Panc1 (cell line): ENCODE data around the gene ARHGEF40. TPM values are rescaled to one million over a fixed set of nuclear protein-coding genes. Genes with fewer than 3 reads are reported as not detected.

Source experiments
- ATAC-seq: fragments of 200-7000 bp; cut with Tn5 transposase; 2 replicates; pipeline ENCODE4 v1.9.1; 2020; ENCODE audit warnings: mild to moderate bottlenecking, moderate library complexity
- BruUV-seq: library from RNA; stranded (reverse); fragments of 400-500 nt; replicated peaks from 2 replicates; lab custom pipeline; 2021; lab: Mats Ljungman, UMichigan
- CTCF ChIA-PET: fragments of 300-600 bp; sonication (Branson Sonifier 250); formaldehyde crosslinking; loops from one replicate; lab custom pipeline; 2022; ENCODE audit warnings: antibody characterized with exemption; lab: Charles Lee
- POLR2A ChIA-PET: fragments of 300-600 bp; sonication (Branson Sonifier 250); formaldehyde crosslinking; loops from one replicate; lab custom pipeline; 2022; ENCODE audit warnings: antibody characterized with exemption; lab: Charles Lee
- DNase-seq: peaks from one replicate; pipeline ENCODE4 v3.0.0-alpha.2; 2010; ENCODE audit warnings: low read depth, low spot score
- H3K27ac ChIP-seq: 2 replicates; pipeline ENCODE4 v1.5.1; 2011; ENCODE audit warnings: mild to moderate bottlenecking, low read length, inconsistent platforms
- H3K27me3 ChIP-seq: fragments of 200-500 bp; sonication (Bioruptor generic); 2 replicates; pipeline ENCODE4 v1.6.0; 2014; ENCODE audit warnings: low read length, inconsistent platforms; ENCODE audit not compliant: control insufficient read depth, insufficient read depth
- H3K36me3 ChIP-seq: fragments of 200-500 bp; sonication (Bioruptor generic); 2 replicates; pipeline ENCODE4 v1.5.1; 2014; ENCODE audit warnings: inconsistent platforms, mild to moderate bottlenecking, low read length, moderate library complexity; ENCODE audit not compliant: control insufficient read depth, insufficient read depth
- H3K4me1 ChIP-seq: 2 replicates; pipeline ENCODE4 v1.5.1; 2011; ENCODE audit warnings: inconsistent platforms, mild to moderate bottlenecking, low read length, moderate library complexity; ENCODE audit not compliant: control insufficient read depth, insufficient read depth
- H3K4me3 ChIP-seq, 2 experiments: 2 replicates each; pipeline ENCODE4 v1.5.1; 2011 to 2012; ENCODE audit warnings: low read depth in 2 of 2, low read length in 2 of 2, mild to moderate bottlenecking in 2 of 2, inconsistent platforms in 1 of 2, moderate library complexity in 1 of 2
- H3K9me3 ChIP-seq: fragments of 200-500 bp; sonication (Bioruptor generic); 2 replicates; pipeline ENCODE4 v1.5.1; 2014; ENCODE audit warnings: low read depth, mild to moderate bottlenecking, inconsistent platforms, low read length, moderate library complexity; ENCODE audit not compliant: control insufficient read depth, insufficient read depth
- CTCF ChIP-seq: fragments of 450-650 bp; IDR thresholded peaks from 2 replicates; pipeline ENCODE4 v1.5.1; 2017; ENCODE audit warnings: mild to moderate bottlenecking
- POLR2AphosphoS5 ChIP-seq: IDR thresholded peaks from 2 replicates; pipeline ENCODE4 v1.6.1; 2012; ENCODE audit warnings: mild to moderate bottlenecking, low read depth, low read length, moderate library complexity
- REST ChIP-seq, 2 experiments: IDR thresholded peaks; 2 replicates each; pipeline ENCODE4 v1.6.1; 2011 to 2012; ENCODE audit warnings: low read depth in 2 of 2, control low read depth in 1 of 2, low read length in 1 of 2, mild to moderate bottlenecking in 1 of 2, moderate library complexity in 1 of 2; ENCODE audit not compliant: insufficient read depth in 1 of 2
- SIN3A ChIP-seq: IDR thresholded peaks from 2 replicates; pipeline ENCODE4 v1.6.1; 2012; ENCODE audit warnings: low read depth, mild to moderate bottlenecking, low read length, moderate library complexity, borderline replicate concordance; ENCODE audit not compliant: insufficient read depth
- TCF7L2 ChIP-seq: IDR thresholded peaks from 2 replicates; pipeline ENCODE4 v1.6.1; 2011; ENCODE audit warnings: mild to moderate bottlenecking, low read depth, low read length, inconsistent platforms
- in situ Hi-C: cut with HindIII; loops from 2 replicates; pipeline ENCODE4 v1.10.0; 2016; ENCODE audit warnings: low sequenced_read_pairs, low pct_unique_long_range_greater_than_20kb
- intact Hi-C: fragments of 100-400 bp; cut with micrococcal nuclease; formaldehyde crosslinking; loops from one replicate; pipeline ENCODE4 v1.10.0; 2022; ENCODE audit not compliant: unreplicated experiment
- total RNA-seq: library from RNA; stranded (reverse); gene quantifications from one replicate; pipeline ENCODE4 v1.2.1, GENCODE V29; 2021; ENCODE audit not compliant: unreplicated experiment

The ARHGEF40 gene
- total RNA-seq, 1 experiment from 2014 or later = 11.1 TPM

GRCh38 chr14:21030531-21030930 lies 39.6 kb upstream of the ARHGEF40 start:
- H3K27ac ChIP-seq = no peak overlapping the region
- H3K9me3 ChIP-seq = no peaks in the 10 kb centered on the region
- in situ Hi-C loops = no loop called here
- no peak for ATAC-seq
- TF ChIP-seq POLR2AphosphoS5 (no peak), REST (IDR thresholded peaks at IDR 0.05; ENCODE audit: insufficient read depth in 1 of 2, low read depth in 2 of 2, low read length in 1 of 2) (no peak)
- H3K36me3 ChIP-seq = no peaks in the 10 kb centered on the region
- no TSS peak for BruUV-seq
- no peak overlapping the region for H3K4me3 ChIP-seq
- ChIA-PET POLR2A (no interaction called here), CTCF (no interaction called here)
- DNase-seq = no peak
- no peaks in the 10 kb centered on the region; the same call in 1 of the 2 replicates for H3K4me1 ChIP-seq
- intact Hi-C loops = no loop called here
- H3K27me3 ChIP-seq = no peaks in the 10 kb centered on the region; the same call in none of the 2 replicates

- ATAC-seq = no peak
- Histone ChIP-seq H3K27me3 (no peaks in the 10 kb centered on the region; the same call in none of the 2 replicates), H3K9me3 (no peaks in the 10 kb centered on the region), H3K36me3 (no peaks in the 10 kb centered on the region), H3K27ac (no peak overlapping the region), H3K4me3 (no peak overlapping the region), H3K4me1 (no peaks in the 10 kb centered on the region)
- ChIA-PET CTCF (no interaction called here), POLR2A (no interaction called here)
- TF ChIP-seq REST (IDR thresholded peaks at IDR 0.05; ENCODE audit: insufficient read depth in 1 of 2, low read depth in 2 of 2, low read length in 1 of 2) = no peak
- no peak for TF ChIP-seq POLR2AphosphoS5
- TF ChIP-seq TCF7L2 = no peak
- TF ChIP-seq CTCF = no peak
- no peak for TF ChIP-seq SIN3A
- in situ Hi-C loops (no loop called here), intact Hi-C loops (no loop called here)
- no peak for DNase-seq
- no TSS peak for BruUV-seq
Observed at GRCh38 chr14:21032326-21033132, 37.6 kb upstream of the ARHGEF40 start.
